HG03460 (cell line): Measurements from ENCODE around the gene BBIP1.
"Not testable (repeated sequence)": the region's sequence is repeated elsewhere in the genome, so short reads cannot be mapped to it uniquely, and the experiment has no call there.

Source experiments
- ATAC-seq: cut with Tn5 transposase; IDR thresholded peaks from one replicate; pipeline ENCODE4 v1.9.1; 2021; ENCODE audit not compliant: unreplicated experiment

Gene BBIP1

GRCh38 chr10:110923856-110924493, 5.0 kb upstream of the BBIP1 start:
- no peak for ATAC-seq

- peak; percentile 26 for ATAC-seq
These were observed 1.2 kb upstream of the BBIP1 start for GRCh38 chr10:110919971-110920881.

- no peak for ATAC-seq
These were observed 460 bp upstream of the BBIP1 start, which contains the start of gene SHOC2 for GRCh38 chr10:110919349-110919931. Gene SHOC2, plus strand, starts transcription at chr10:110919604. Its CDS starts 44,755 bp downstream, at chr10:110964359.

GRCh38 chr10:110918269-110918642, 724 bp downstream of the BBIP1 start:
- no peak for ATAC-seq

DNA sequence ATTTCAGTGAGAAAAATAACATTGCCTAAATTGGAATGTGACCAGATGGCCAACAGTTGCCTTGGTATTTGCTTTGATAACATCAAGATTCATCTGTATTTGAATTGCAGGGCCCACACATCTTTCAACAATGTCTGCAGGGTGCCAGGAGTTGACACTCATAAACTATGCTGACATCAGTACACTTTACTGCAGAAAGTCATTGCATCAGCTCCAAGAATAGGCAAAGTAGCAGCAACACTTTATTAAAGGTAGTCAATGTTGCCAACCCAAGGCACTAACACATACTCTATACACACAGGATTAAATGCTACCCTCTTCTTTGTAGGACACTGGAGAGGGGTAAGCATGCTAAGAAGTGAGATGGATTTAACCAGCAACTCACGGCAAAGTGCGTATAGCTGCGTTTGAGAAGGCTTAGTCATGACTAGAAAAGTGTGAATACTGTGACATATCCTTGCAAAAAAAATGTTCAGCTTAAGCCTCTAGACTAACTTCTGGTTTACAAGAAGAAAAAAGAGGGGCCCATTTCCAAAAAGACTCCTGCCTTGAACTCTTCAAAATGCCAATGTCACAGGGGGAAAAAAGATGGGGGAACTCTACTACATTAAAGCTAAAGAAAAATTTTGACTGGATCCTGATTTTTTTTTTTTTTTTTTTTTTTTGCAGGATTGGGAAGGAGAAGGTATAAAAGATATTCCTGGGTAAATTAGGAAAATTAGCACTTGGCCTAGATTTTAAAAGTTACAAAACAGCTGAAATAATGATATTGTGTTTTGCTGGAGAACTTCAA, 2.2 kb downstream of the BBIP1 start:
- no peak for ATAC-seq

- not testable (repeated sequence) for ATAC-seq
These were observed 3.4 kb downstream of the BBIP1 start for GRCh38 chr10:110915600-110915999.

- ATAC-seq = no peak
These were observed 3.9 kb downstream of the BBIP1 start for GRCh38 chr10:110915035-110915434.

- ATAC-seq = no peak
These were observed 4.5 kb downstream of the BBIP1 start for GRCh38 chr10:110914431-110914830.

- no peak for ATAC-seq
These were observed 6.6 kb downstream of the BBIP1 start for GRCh38 chr10:110912374-110912773.

- no peak for ATAC-seq
These were observed 8.8 kb downstream of the BBIP1 start for GRCh38 chr10:110910138-110910537.

DNA sequence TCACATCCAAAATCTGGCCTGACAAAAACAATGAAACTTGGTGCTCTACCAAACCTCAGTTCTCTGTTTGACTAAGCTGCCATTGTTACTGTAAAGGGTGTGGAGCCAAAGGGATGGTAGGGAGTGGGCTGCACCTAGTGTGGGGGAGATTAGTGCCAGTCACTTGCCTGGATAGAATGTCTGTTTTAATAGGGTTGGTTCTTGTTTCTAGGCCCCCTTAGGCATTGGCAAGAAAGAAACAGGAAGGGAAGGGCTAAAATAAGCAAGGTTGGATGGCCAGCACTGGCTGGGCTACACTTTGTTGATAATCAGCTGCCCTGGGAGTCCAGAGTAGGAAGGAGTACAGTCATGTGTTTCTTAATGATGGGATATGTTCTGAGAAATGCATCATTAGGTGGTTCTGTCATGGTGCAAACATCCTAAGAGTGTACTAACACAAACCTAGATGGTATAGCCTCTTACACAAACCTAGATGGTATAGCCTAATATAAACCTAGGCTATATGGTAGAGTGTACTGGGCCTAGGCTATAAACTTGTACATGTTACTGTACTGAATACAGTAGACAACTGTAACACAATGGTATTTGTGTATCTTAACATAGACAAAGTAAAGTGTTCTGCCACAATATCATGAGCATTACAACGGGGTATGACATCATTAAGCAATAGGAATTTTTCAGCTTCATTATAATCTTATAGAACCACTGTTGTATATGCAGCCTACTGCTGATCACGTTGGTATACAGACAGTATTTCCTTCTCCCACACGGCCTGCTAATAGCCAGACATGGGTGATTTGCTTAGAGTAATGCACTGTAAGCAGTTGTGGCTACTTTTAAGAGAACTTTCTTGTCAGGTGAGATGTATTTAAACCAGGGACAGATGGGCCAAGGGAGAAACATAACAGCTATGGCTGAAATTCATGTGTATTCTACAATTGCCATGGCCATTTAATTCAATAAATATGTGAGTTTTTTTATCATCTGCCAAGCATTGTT, 15.4 kb downstream of the BBIP1 start:
- peak; percentile 58 for ATAC-seq

- no peak for ATAC-seq
These were observed 16.8 kb downstream of the BBIP1 start for GRCh38 chr10:110901954-110902819.

GRCh38 chr10:110900983-110901382, 18.0 kb downstream of the BBIP1 start:
- no peak for ATAC-seq

- ATAC-seq = no peak
These were observed 20.6 kb downstream of the BBIP1 start for GRCh38 chr10:110898391-110898790.

DNA sequence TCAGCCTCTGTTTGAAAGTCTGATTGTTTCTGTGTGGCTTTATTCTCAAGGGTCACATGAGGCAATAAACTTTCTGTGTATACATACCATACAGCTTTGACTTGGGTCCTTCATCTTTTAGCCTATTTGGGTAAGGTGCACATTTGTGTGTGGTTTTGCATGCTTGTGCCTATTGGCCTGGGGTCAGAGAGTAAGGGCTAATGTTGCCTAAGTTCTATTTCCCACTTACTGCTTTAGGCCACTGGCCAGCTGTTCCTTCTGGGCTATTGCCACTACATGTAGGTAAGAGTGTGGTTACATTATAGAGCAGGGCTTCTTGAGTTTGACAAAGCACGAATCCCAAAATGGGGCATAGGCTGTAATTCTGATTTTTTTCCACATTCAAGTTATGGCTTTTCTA, 21.8 kb downstream of the BBIP1 start:
- no peak for ATAC-seq

DNA sequence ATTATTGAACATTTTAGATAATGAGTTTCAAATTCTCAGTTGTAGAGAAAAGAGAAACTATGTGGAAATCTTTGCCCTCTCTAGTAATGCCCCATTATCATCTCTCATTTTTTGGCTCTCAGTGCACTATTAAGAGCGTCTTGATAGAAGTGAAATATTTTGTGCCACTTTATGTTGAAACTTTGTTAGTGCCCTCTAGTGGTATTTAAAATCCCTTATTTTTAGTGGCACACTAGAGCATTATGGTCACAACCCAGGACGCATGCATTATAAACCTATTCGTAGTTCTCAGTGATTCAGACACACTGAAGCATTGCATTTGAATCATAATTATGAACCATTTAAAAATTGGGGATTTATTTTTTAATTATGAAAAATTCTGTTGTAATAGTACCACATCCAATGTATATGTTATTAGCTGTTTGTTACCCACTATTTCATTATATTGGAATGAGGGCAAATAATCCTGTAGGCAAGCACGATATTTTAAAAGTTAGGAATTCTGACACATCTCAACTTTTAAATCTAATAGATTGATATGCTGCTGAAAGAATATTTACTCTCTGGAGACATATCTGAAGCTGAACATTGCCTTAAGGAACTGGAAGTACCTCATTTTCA, 25.3 kb downstream of the BBIP1 start:
- ATAC-seq = no peak

GRCh38 chr10:110892602-110893288, 26.2 kb downstream of the BBIP1 start:
- no peak for ATAC-seq

DNA sequence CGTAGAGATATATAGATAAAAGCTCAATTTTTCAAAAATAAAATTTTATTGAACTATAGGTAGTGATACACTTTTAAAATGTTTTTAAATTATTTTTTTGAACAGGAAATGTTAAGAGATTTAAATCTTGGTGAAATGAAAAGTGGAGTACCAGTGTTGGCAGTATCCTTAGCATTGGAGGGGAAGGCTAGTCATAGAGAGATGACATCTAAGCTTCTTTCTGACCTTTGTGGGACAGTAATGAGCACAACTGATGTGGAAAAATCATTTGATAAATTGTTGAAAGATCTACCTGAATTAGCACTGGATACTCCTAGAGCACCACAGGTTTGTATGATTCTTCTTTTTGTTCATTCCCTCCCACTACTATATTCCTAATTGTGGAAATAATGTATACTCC, 31.4 kb downstream of the BBIP1 start:
- ATAC-seq = no peak
